Common myeloid progenitor, CD34-positive (primary cell): Measurements from ENCODE around the gene ARF1.

Experiments used
- CTCF ChIA-PET: fragments of 350-600 bp; sonication (Branson Sonifier 250); formaldehyde crosslinking; loops from one replicate; lab custom pipeline; 2021; ENCODE audit warnings: antibody characterized with exemption; lab: Charles Lee
- POLR2A ChIA-PET: fragments of 350-600 bp; sonication (Branson Sonifier 250); formaldehyde crosslinking; loops from one replicate; lab custom pipeline; 2021; ENCODE audit warnings: antibody characterized with exemption; lab: Charles Lee
- DNase-seq, 3 donors: peaks; one replicate each; pipeline versions ENCODE4 v3.0.0 to v3.0.0-alpha.2; 2013
- H3K27ac ChIP-seq, 2 experiments: 1 replicate in 1 of 2; 2 replicates in 1 of 2; pipeline ENCODE4 v1.7.0; 2013; ENCODE audit warnings: inconsistent platforms in 2 of 2, low read length in 2 of 2, mild to moderate bottlenecking in 2 of 2, low read depth in 1 of 2, moderate library complexity in 1 of 2; ENCODE audit not compliant: severe bottlenecking in 2 of 2, insufficient read depth in 1 of 2, poor library complexity in 1 of 2
- H3K27me3 ChIP-seq, 5 experiments: replicated peaks in 2 of 5; 1 replicate in 3 of 5; 2 replicates in 2 of 5; pipeline versions ENCODE4 v1.6.1 to v1.7.0; 2013; ENCODE audit warnings: low read length in 4 of 5, mild to moderate bottlenecking in 2 of 5, moderate library complexity in 2 of 5, inconsistent platforms in 1 of 5; ENCODE audit not compliant: insufficient read depth in 5 of 5, control insufficient read depth in 4 of 5
- H3K36me3 ChIP-seq, 4 experiments: 1 replicate in 2 of 4; 2 replicates in 2 of 4; pipeline versions ENCODE4 v1.6.1 to v1.7.0; 2013; ENCODE audit warnings: low read length in 3 of 4, control low read depth in 1 of 4, mild to moderate bottlenecking in 1 of 4; ENCODE audit not compliant: control insufficient read depth in 4 of 4, insufficient read depth in 4 of 4
- H3K4me1 ChIP-seq, 4 experiments: 1 replicate in 3 of 4; 2 replicates in 1 of 4; pipeline versions ENCODE4 v1.6.1 to v1.7.1; 2013; ENCODE audit warnings: low read length in 3 of 4, mild to moderate bottlenecking in 3 of 4, control low read depth in 1 of 4, inconsistent platforms in 1 of 4, moderate library complexity in 1 of 4; ENCODE audit not compliant: control insufficient read depth in 4 of 4, insufficient read depth in 4 of 4; ENCODE audit errors: control extremely low read depth in 1 of 4
- H3K4me3 ChIP-seq, 7 experiments: 1 replicate in 4 of 7; 2 replicates in 3 of 7; pipeline versions ENCODE4 v1.5.1 to v1.7.0; 2013; ENCODE audit warnings: mild to moderate bottlenecking in 7 of 7, low read length in 6 of 7, moderate library complexity in 6 of 7, inconsistent platforms in 2 of 7, low read depth in 2 of 7, control low read depth in 1 of 7; ENCODE audit not compliant: insufficient read depth in 4 of 7, control insufficient read depth in 1 of 7; ENCODE audit errors: extremely low read depth in 1 of 7
- H3K9me3 ChIP-seq, 5 experiments: 1 replicate in 4 of 5; 2 replicates in 1 of 5; pipeline versions ENCODE4 v1.6.1 to v1.7.1; 2013; ENCODE audit warnings: low read length in 4 of 5, mild to moderate bottlenecking in 2 of 5, inconsistent platforms in 1 of 5, low read depth in 1 of 5, moderate library complexity in 1 of 5; ENCODE audit not compliant: control insufficient read depth in 4 of 5, insufficient read depth in 2 of 5; ENCODE audit errors: control extremely low read depth in 1 of 5
- WGBS: methylation state at CpG from one replicate; pipeline ENCODE4 v1.1.5; 2013; ENCODE audit not compliant: insufficient coverage; 5-methylcytosine and 5-hydroxymethylcytosine counted together

Gene ARF1

DNA sequence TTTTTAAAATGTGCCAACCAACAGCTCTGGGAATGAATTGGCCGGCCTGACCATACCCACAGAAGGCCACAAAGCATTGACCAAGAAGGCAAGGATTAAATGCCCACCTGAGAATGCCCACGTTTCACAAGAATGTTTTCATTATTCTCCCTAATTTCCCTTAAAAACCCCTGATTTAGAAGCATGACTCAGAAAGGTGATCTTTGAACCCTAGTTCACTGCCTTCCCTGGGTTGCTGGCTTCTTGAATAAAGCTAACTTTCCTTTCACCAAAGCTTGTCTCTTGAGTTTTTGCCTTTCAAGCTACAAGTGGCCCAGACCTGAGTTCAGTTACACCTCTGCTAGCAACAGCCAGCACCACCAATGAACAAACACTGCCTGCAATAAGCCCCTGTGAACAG, 41.0 kb downstream of the ARF1 start:
- peaks cover 0 to 6% (median 0%) of the 10 kb centered on the region in 4 experiments for H3K4me1 ChIP-seq
- H3K9me3 ChIP-seq, result no peaks in the 10 kb centered on the region
- no peak overlapping the region for H3K27ac ChIP-seq
- H3K4me3 ChIP-seq, result no peak overlapping the region
- CTCF ChIA-PET, result interaction anchor here (0.8 to 2.0 kb wide), 5 partner anchors 9 to 120 kb away, joined by 3 to 7 read pairs (median 4); no protein-coding TSS in a partner anchor
- 90% methylated on average over 2 of the region's 2 CpGs for WGBS
- peaks cover 0 to 2% (median 0%) of the 10 kb centered on the region in 5 experiments for H3K27me3 ChIP-seq
- no peak for DNase-seq
- POLR2A ChIA-PET, result no interaction called here
- no peaks in the 10 kb centered on the region for H3K36me3 ChIP-seq

DNA sequence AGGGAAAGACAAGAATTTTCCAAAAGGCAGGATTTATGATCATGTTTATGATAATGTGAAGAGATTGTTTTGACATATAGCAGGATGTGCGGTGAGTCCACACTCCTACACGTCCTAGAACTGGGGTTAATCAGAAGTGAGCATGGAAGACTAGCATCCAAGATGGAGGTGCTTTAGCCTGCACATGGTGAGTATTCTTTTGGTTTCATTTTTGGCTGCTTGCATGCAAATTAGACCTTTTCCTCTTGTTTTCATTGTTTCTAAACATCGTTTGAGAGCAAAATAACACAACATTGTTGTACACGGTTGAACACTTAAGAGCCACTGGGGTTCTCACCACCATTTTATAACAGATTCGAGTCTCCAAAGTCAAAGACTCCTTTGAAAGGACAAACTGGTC, 42.7 kb downstream of the ARF1 start:
- Histone ChIP-seq H3K27me3 (peaks cover 0 to 2% (median 0%) of the 10 kb centered on the region in 5 experiments), H3K9me3 (no peaks in the 10 kb centered on the region), H3K27ac (no peak overlapping the region), H3K4me3 (no peak overlapping the region), H3K4me1 (peaks cover 0 to 6% (median 0%) of the 10 kb centered on the region in 4 experiments), H3K36me3 (no peaks in the 10 kb centered on the region)
- CTCF ChIA-PET, result interaction anchor here (1.5 to 1.8 kb wide), 2 partner anchors 10 to 12 kb away, joined by 5 to 6 read pairs; no protein-coding TSS in a partner anchor
- 91% methylated on average over 5 of the region's 5 CpGs for WGBS
- no peak for DNase-seq
- POLR2A ChIA-PET, result no interaction called here

- H3K4me1 ChIP-seq, result peaks cover 0 to 5% (median 1%) of the 10 kb centered on the region in 4 experiments
- CTCF ChIA-PET, result interaction anchor here (0.6 to 12.8 kb wide), 8 partner anchors 8 to 265 kb away, joined by 3 to 136 read pairs (median 5); partner anchors contain the start of gene IBA57
- H3K4me3 ChIP-seq, result no peak overlapping the region
- H3K27me3 ChIP-seq, result peaks cover 0 to 2% (median 0%) of the 10 kb centered on the region in 5 experiments
- no peak overlapping the region for H3K27ac ChIP-seq
- POLR2A ChIA-PET, result no interaction called here
- H3K36me3 ChIP-seq, result no peaks in the 10 kb centered on the region
- H3K9me3 ChIP-seq, result no peaks in the 10 kb centered on the region
- 100% methylated on average over 1 of the region's 2 CpGs for WGBS
- no peak for DNase-seq
Measured at GRCh38 chr1:228131766-228132165, 49.3 kb downstream of the ARF1 start.

DNA sequence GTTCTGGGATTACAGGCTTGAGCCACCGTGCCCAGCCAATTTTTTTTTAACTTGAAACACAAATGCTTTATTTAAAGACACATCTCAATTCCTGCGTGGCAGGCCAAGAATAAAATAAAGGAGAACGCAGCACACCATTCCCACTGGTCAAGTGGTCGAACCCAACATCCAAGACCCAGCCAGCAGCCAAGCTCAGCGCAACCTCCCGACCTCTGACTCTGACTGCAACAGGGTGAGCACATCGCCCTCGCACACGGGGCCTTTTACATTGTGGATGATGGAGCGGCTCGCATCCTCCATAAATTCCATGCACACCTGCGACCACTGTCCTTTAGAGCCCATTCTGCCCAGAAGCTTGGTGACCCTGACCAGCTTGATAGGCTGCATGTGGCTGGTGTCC, 52.1 kb downstream of the ARF1 start:
- DNase-seq, result no peak
- H3K4me1 ChIP-seq, result peaks cover 0 to 19% (median 17%) of the 10 kb centered on the region in 4 experiments
- H3K4me3 ChIP-seq, result no peak overlapping the region
- H3K9me3 ChIP-seq, result no peaks in the 10 kb centered on the region
- CTCF ChIA-PET, result interaction anchor here (0.7 to 12.8 kb wide), 2 partner anchors 22 to 31 kb away, joined by 3 to 136 read pairs; partner anchors contain the start of gene IBA57
- no peaks in the 10 kb centered on the region for H3K36me3 ChIP-seq
- WGBS, result 99% methylated on average over 11 of the region's 12 CpGs
- peaks cover 0 to 2% (median 0%) of the 10 kb centered on the region in 5 experiments for H3K27me3 ChIP-seq
- POLR2A ChIA-PET, result no interaction called here
- H3K27ac ChIP-seq, result no peak overlapping the region

GRCh38 chr1:228136901-228137300, 54.4 kb downstream of the ARF1 start:
- Histone ChIP-seq H3K4me3 (no peak overlapping the region), H3K4me1 (peaks cover 4 to 33% (median 29%) of the 10 kb centered on the region in 4 experiments), H3K27me3 (peaks cover 0 to 2% (median 0%) of the 10 kb centered on the region in 5 experiments), H3K27ac (no peak overlapping the region), H3K9me3 (no peaks in the 10 kb centered on the region), H3K36me3 (peaks cover 0 to 3% (median 0%) of the 10 kb centered on the region in 4 experiments)
- CTCF ChIA-PET, result interaction anchor here (0.7 to 12.8 kb wide), 5 partner anchors 11 to 72 kb away, joined by 3 to 136 read pairs (median 3); partner anchors contain the start of gene IBA57
- DNase-seq, result peak in 2 of 3 donors; percentile 44 to 51
- no CpG with 5 or more reads among the region's 1 CpG for WGBS
- POLR2A ChIA-PET, result interaction anchor here (0.7 kb wide), 1 partner anchor 307 kb away, joined by 3 read pairs; no protein-coding TSS in a partner anchor

- ChIA-PET CTCF (interaction anchor here (1.1 to 12.8 kb wide), 2 partner anchors 26 to 39 kb away, joined by 3 to 136 read pairs; partner anchors contain the start of gene IBA57), POLR2A (interaction anchor here (0.7 to 1.8 kb wide), 2 partner anchors 26 to 32 kb away, joined by 3 to 7 read pairs; partner anchors contain the start of gene IBA57)
- no peak for DNase-seq
Measured at GRCh38 chr1:228139406-228139930, 57.0 kb downstream of the ARF1 start.

More at GRCh38 chr1:228139406-228139930, 57.0 kb downstream of the ARF1 start:
- WGBS, result 39% methylated on average over 22 of the region's 30 CpGs
- H3K27me3 ChIP-seq, result peaks cover 0 to 2% (median 0%) of the 10 kb centered on the region in 5 experiments
- H3K9me3 ChIP-seq, result no peaks in the 10 kb centered on the region
- peaks cover under 1 to 8% (median 2%) of the 10 kb centered on the region in 4 experiments for H3K36me3 ChIP-seq
- peak overlapping the region; percentile 48 to 97 (median 90) for H3K4me3 ChIP-seq
- peaks cover 4 to 44% (median 40%) of the 10 kb centered on the region in 4 experiments for H3K4me1 ChIP-seq
- peak overlapping the region; percentile 87 to 95 for H3K27ac ChIP-seq
